GM19239 (cell line): ENCODE measurements around the gene CFHR5.
"Not testable (repeated sequence)": the region's sequence is repeated elsewhere in the genome, so short reads cannot be mapped to it uniquely, and the experiment has no call there.

ENCODE experiments used
- DNase-seq: peaks from one replicate; pipeline ENCODE4 v3.0.0; 2011; ENCODE audit warnings: low spot score; ENCODE audit not compliant: insufficient read length
- FAIRE-seq: peaks from 2 replicates; lab custom pipeline; 2011; peaks lifted over from hg19 to GRCh38; lab: Jason Lieb, UNC

CFHR5 gene

GRCh38 chr1:196977278-196977677, at the start of gene CFHR5:
CFHR5 (plus strand) TSS chr1:196977556; CDS start chr1:196977665, 109 bp downstream.
- no peak for DNase-seq
- no peak for FAIRE-seq

- FAIRE-seq, result not testable (repeated sequence)
Measured at GRCh38 chr1:196932853-196933252, 44.5 kb upstream of the CFHR5 start.

DNA sequence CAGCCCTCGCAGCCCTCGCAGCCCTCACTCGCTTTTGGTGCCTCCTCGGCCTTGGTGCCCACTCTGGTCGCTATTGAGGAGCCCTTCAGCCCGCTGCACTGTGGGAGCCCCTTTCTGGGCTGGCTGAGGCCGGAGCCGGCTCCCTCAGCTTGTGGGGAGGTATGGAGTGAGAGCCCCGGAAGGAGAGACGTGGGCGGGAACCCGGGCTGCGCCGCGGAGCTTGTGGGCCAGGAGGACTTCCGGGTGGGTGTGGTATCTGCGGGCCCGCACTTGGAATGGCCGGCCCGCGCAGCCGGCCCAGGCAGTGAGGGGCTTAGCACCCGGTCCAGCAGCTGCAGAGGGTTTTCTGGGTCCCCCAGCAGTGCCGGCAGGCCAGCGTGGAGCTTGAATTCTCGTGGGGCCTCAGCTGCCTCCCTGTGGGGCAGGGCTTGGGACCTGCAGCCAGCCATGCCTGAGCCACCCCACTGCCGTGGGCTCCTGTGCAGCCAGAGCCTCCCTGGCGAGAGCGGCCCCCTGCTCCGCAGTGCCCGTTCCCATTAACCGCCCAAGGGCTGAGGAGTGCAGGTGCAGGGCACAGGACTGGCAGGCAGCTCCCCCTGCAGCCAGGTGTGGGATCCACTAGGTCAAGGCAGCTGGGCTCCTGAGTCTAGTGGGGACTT, 43.7 kb upstream of the CFHR5 start:
- FAIRE-seq (no peak), DNase-seq (no peak)

More at GRCh38 chr1:196932853-196933252, 44.5 kb upstream of the CFHR5 start:
- not testable (repeated sequence) for DNase-seq

- FAIRE-seq, DNase-seq: not testable (repeated sequence)
Measured at GRCh38 chr1:196941474-196941873, 35.9 kb upstream of the CFHR5 start.

- FAIRE-seq, DNase-seq: not testable (repeated sequence)
Measured at GRCh38 chr1:196943568-196943967, 33.8 kb upstream of the CFHR5 start, which contains the start of gene CFHR2. CFHR2 (plus strand) TSS chr1:196943738; CDS start chr1:196943881, 143 bp downstream.

DNA sequence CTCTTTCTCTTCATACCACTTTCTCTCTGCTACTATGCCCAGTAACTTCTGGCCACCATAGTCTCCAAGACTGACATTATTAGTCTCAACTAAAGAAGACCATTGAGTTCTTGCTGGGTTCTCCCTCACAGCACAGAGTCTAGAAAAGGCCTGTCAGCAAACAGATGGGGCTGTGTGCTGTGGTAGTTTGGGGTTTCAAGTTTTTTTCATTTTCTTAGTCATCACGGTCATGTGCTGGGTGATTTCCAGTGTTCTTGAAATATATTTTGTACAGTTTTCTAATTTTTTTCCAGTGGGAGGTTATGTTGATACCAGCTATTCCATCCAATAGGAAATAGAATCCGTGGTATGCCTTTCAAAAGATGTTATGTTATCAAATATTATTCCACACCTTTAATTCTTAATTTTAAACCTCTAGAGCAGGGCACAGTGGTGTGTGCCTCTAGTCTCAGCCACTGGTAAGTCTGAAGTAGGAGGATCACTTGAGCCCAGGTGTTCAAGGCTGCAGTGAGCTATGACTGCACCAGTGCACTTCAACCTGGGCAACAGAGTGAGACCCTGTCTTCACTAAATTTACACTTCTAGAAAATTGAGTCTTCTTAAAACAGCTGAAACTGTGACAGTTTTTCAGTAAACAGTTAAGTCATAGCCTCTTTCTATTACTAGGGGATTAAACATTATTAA, 25.5 kb upstream of the CFHR5 start:
- no peak for FAIRE-seq
- DNase-seq, result no peak

GRCh38 chr1:196954778-196955177, 22.6 kb upstream of the CFHR5 start:
- FAIRE-seq (no peak), DNase-seq (no peak)

DNA sequence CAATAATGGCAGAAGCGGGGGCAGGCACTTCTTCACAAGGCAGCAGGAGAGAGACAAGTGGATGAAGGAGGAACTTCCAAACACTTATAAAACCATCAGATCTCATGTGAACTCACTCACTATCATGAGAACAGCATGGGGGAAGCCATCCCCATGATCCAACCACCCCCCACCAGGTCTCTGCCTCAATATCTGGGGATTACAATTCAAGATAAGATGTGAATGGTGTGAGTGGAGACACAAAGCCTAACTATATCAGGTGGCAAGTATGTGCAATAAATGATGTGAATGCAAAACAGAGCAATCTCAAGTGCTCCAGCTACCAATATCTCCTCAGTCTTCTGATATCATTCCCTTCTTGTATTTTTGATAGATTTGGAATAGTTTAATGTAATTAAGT, 21.4 kb upstream of the CFHR5 start:
- FAIRE-seq (no peak), DNase-seq (no peak)

DNA sequence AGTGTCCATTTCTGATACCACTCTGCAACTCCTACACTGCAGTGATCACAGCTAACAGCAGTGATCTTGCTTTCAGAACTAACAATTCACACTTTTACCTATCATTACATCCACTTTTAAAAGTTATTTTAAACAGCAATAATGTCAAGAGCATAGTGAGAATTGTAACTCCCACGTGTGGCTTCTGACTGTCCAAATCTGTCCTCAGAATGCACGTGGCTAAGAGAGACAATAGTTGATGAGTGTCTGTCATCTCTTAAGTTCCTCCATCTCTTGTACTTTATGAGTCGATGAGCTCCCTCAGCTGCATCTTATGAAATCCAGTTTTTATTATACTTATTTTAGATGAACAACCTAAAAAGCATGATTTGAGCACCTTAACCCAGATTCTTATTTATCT, 16.5 kb upstream of the CFHR5 start:
- FAIRE-seq, result no peak

DNA sequence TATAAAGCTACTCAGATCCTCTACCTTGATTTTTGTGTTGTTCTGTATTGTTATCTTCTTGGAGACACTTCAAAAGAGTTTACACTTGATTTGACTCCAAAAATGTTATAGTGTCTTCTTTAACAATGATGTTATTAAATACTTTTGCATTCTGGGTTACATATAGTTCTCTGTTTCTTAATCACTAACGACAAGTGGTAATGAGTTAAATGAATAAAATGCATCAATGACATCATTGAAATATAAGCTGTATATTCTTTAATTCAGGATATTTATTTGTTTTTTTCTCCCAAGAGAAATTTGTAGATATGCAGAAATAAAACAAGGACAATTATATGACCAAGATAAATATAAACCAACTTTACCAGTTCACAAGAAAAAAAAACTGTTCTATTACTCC, 7.2 kb upstream of the CFHR5 start:
- DNase-seq (no peak), FAIRE-seq (no peak)

More for the DNA sequence above, 16.5 kb upstream of the CFHR5 start:
- no peak for DNase-seq

- no peak for DNase-seq
- FAIRE-seq, result no peak
Measured at GRCh38 chr1:196976278-196976677, 1.1 kb upstream of the CFHR5 start.

- FAIRE-seq, result no peak
- no peak for DNase-seq
Measured at GRCh38 chr1:196980859-196981258, 3.5 kb downstream of the CFHR5 start.

- DNase-seq, FAIRE-seq: not testable (repeated sequence)
Measured at GRCh38 chr1:196982247-196982646, 4.9 kb downstream of the CFHR5 start.

DNA sequence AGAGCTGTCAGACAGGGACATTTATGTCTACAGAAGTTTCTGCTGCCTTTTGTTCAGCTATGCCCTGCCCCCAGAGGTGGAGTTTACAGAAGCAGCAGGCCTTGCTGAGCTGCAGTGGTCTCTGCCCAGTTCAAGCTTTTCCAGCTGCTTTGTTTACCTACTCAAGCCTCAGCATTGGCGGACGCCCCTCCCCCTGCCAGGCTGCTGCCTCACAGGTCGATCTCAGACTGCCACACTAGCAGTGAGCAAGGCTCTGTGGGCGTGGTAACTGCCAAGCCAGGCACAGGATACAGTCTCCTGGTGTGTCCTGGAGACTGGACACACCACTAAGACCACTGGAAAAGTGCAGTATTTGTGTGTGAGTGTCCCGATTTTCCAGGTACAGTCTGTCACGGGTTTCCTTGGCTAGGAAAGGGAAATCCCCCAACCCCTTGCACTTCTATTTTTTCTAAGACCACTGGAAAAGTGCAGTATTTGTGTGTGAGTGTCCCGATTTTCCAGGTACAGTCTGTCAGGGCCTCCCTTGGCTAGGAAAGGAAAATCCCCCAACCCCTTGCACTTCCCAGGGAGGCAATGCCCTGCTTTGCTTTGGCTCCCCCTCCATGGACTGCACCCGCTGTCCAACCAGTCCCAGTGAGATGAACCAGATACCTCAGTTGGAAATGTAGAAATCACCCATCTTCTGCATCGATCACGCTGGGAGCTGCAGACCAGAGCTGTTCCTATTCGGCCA, 14.7 kb downstream of the CFHR5 start:
- DNase-seq, FAIRE-seq: not testable (repeated sequence)

- FAIRE-seq, result no peak
- DNase-seq, result no peak
Measured at GRCh38 chr1:196993916-196994315, 16.6 kb downstream of the CFHR5 start.

GRCh38 chr1:196997423-196997822, 20.1 kb downstream of the CFHR5 start:
- DNase-seq (no peak), FAIRE-seq (no peak)

GRCh38 chr1:197001828-197002227, 24.5 kb downstream of the CFHR5 start:
- no peak for FAIRE-seq
- no peak for DNase-seq

DNA sequence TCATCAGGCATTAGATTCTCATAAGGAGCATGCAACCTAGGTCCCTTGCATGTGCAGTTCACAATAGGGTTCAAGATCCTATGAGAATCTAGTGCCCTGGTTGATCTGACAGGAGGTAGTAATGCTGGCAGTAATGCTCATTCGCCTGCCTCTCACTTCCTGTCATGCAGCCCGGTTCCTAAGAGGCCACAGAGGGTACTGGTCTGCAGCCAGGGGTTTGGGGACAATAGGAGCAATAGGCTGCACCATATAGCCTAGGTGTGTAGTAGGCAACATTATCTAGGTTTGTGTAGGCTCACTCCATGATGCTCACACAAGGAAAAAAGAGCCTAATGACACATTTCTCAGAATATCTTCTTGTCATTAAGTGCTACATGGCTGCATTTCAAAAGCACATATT, 25.8 kb downstream of the CFHR5 start:
- FAIRE-seq, result no peak

GRCh38 chr1:197008861-197009260, 31.5 kb downstream of the CFHR5 start:
- no peak for DNase-seq
- FAIRE-seq, result no peak

More for the DNA sequence above, 25.8 kb downstream of the CFHR5 start:
- no peak for DNase-seq

GRCh38 chr1:197011614-197012013, 34.3 kb downstream of the CFHR5 start:
- no peak for FAIRE-seq
- no peak for DNase-seq

- no peak for FAIRE-seq
- no peak for DNase-seq
Measured at GRCh38 chr1:197013234-197013633, 35.9 kb downstream of the CFHR5 start.
